ENCODE results near the gene LCN10. TPM values are rescaled to one million over a fixed set of nuclear protein-coding genes. Genes with fewer than 3 reads are reported as not detected.
"Not testable (repeated sequence)": the region's sequence is repeated elsewhere in the genome, so short reads cannot be mapped to it uniquely, and the experiment has no call there.

The LCN10 gene
- total RNA-seq, 1 experiment from 2014 or later: not detected

GRCh38 chr9:136766410-136767120, 23.8 kb upstream of the LCN10 start:
- H3K27me3 ChIP-seq (ENCODE audit: control insufficient read depth, insufficient read depth, low read length); H3K4me3 ChIP-seq (ENCODE audit: low read depth in 2 of 2, low read length in 2 of 2); H3K36me3 ChIP-seq (ENCODE audit: control insufficient read depth, insufficient read depth, low read length); in situ Hi-C loops (cut with HindIII; ENCODE audit: low pct_unique_long_range_greater_than_20kb, low sequenced_read_pairs); H3K9me3 ChIP-seq (ENCODE audit: control insufficient read depth, insufficient read depth, low read depth, low read length); ATAC-seq; DNase-seq (ENCODE audit: low read depth, low spot score); intact Hi-C loops (cut with micrococcal nuclease; ENCODE audit: unreplicated experiment); BruUV-seq (replicated peaks); H3K27ac ChIP-seq (ENCODE audit: low read length); POLR2A ChIA-PET; H3K4me1 ChIP-seq (ENCODE audit: control insufficient read depth, insufficient read depth, low read length): not testable (repeated sequence)
- peak; percentile 44 for TF ChIP-seq CTCF (IDR thresholded peaks at IDR 0.05)
- CTCF ChIA-PET: interaction anchor here (0.5 to 1.2 kb wide), 5 partner anchors 9 to 595 kb away, joined by 3 to 5 read pairs (median 3); partner anchors contain the start of gene LCN8

GRCh38 chr9:136765745-136766409, 23.1 kb upstream of the LCN10 start:
- H3K4me1 ChIP-seq (ENCODE audit: control insufficient read depth, insufficient read depth, low read length); BruUV-seq (replicated peaks); H3K27ac ChIP-seq (ENCODE audit: low read length); H3K9me3 ChIP-seq (ENCODE audit: control insufficient read depth, insufficient read depth, low read depth, low read length); H3K27me3 ChIP-seq (ENCODE audit: control insufficient read depth, insufficient read depth, low read length); H3K36me3 ChIP-seq (ENCODE audit: control insufficient read depth, insufficient read depth, low read length); POLR2A ChIA-PET; in situ Hi-C loops (cut with HindIII; ENCODE audit: low pct_unique_long_range_greater_than_20kb, low sequenced_read_pairs); intact Hi-C loops (cut with micrococcal nuclease; ENCODE audit: unreplicated experiment); H3K4me3 ChIP-seq (ENCODE audit: low read depth in 2 of 2, low read length in 2 of 2); DNase-seq (ENCODE audit: low read depth, low spot score); ATAC-seq: not testable (repeated sequence)
- CTCF ChIA-PET: interaction anchor here (0.5 to 0.8 kb wide), 3 partner anchors 8 to 595 kb away, joined by 3 read pairs; partner anchors contain the start of gene LCN8

GRCh38 chr9:136765041-136765440, 22.3 kb upstream of the LCN10 start:
- ChIA-PET CTCF (no interaction called here), POLR2A (no interaction called here)
- Histone ChIP-seq H3K27ac (ENCODE audit: low read length) (no peak overlapping the region), H3K9me3 (ENCODE audit: control insufficient read depth, insufficient read depth, low read depth, low read length) (no peaks in the 10 kb centered on the region), H3K4me1 (ENCODE audit: control insufficient read depth, insufficient read depth, low read length) (peaks cover 3% of the 10 kb centered on the region; the same call in 1 of the 2 replicates), H3K36me3 (ENCODE audit: control insufficient read depth, insufficient read depth, low read length) (no peaks in the 10 kb centered on the region), H3K4me3 (ENCODE audit: low read depth in 2 of 2, low read length in 2 of 2) (no peak overlapping the region), H3K27me3 (ENCODE audit: control insufficient read depth, insufficient read depth, low read length) (no peaks in the 10 kb centered on the region)
- ATAC-seq (no peak), DNase-seq (ENCODE audit: low read depth, low spot score) (no peak)
- in situ Hi-C loops (cut with HindIII; ENCODE audit: low pct_unique_long_range_greater_than_20kb, low sequenced_read_pairs): no loop called here
- no TSS peak for BruUV-seq (replicated peaks)
- intact Hi-C loops (cut with micrococcal nuclease; ENCODE audit: unreplicated experiment): no loop called here
- TF ChIP-seq SIN3A (IDR thresholded peaks at IDR 0.05; ENCODE audit: borderline replicate concordance, insufficient read depth, low read depth, low read length): no peak
- TF ChIP-seq REST (IDR thresholded peaks at IDR 0.05; ENCODE audit: insufficient read depth in 1 of 2, low read depth in 2 of 2, low read length in 1 of 2): no peak
- no peak for TF ChIP-seq POLR2AphosphoS5 (IDR thresholded peaks at IDR 0.05; ENCODE audit: low read depth, low read length)
- no peak for TF ChIP-seq CTCF (IDR thresholded peaks at IDR 0.05)
- no peak for TF ChIP-seq TCF7L2 (IDR thresholded peaks at IDR 0.05; ENCODE audit: low read depth, low read length)
